ENCODE measurements around the gene ROMO1. TPM values are rescaled to one million over a fixed set of nuclear protein-coding genes. Genes with fewer than 3 reads are reported as not detected.

The ROMO1 gene
- total and polyA plus RNA-seq, 2 of the 8 experiments (the other 6 are each of a cell fraction or from before 2014, with no cell fraction given), result 164 to 702 TPM

- Histone ChIP-seq H3K4me3 (ENCODE audit: extremely low read depth in 1 of 4, insufficient read depth in 2 of 4, low read depth in 3 of 4, low read length in 4 of 4) (no peak overlapping the region), H3K4me1 (replicated peaks in 1 of 4; ENCODE audit: control insufficient read depth in 3 of 4, insufficient read depth in 4 of 4, low read length in 3 of 4) (peaks cover 0 to 2% (median under 1%) of the 10 kb centered on the region in 4 experiments; a peak in 3 of 7 replicates), H3K23me2 (ENCODE audit: low read depth, low read length) (peaks cover 13% of the 10 kb centered on the region), H2BK20ac (ENCODE audit: low read length) (no peak overlapping the region), H2AK5ac (ENCODE audit: low read depth, low read length) (no peak overlapping the region), H3K9me3 (ENCODE audit: insufficient read depth in 2 of 2, low read depth in 1 of 2, low read length in 1 of 2) (no peaks in the 10 kb centered on the region), H3K36me3 (ENCODE audit: control insufficient read depth in 2 of 4, insufficient read depth in 4 of 4, low read length in 3 of 4) (peaks cover 0 to 7% (median 0%) of the 10 kb centered on the region in 4 experiments; a peak in 2 of 8 replicates), H3K4ac (replicated peaks; ENCODE audit: insufficient read length, low read depth, low read length) (no peak overlapping the region), H3K14ac (ENCODE audit: insufficient read length) (no peak overlapping the region), H3K27me3 (replicated peaks in 1 of 4; ENCODE audit: control insufficient read depth in 3 of 4, extremely low read depth in 1 of 4, insufficient read depth in 3 of 4, low read length in 3 of 4) (no peaks in the 10 kb centered on the region), H2BK120ac (replicated peaks; ENCODE audit: low read depth, low read length) (no peak overlapping the region), H4K5ac (ENCODE audit: insufficient read length, low read depth, low read length) (no peak overlapping the region), H2AFZ (ENCODE audit: low read length) (no peak overlapping the region), H3K23ac (ENCODE audit: insufficient read length) (no peak overlapping the region), H3K79me1 (ENCODE audit: low read depth, low read length) (no peaks in the 10 kb centered on the region), H4K91ac (replicated peaks; ENCODE audit: insufficient read length, low read length) (no peak overlapping the region), H3K9ac (replicated peaks in 1 of 4; ENCODE audit: extremely low read depth in 1 of 4, low read depth in 3 of 4, low read length in 3 of 4) (no peak overlapping the region), H4K20me1 (replicated peaks in 1 of 2; ENCODE audit: control insufficient read depth in 1 of 2, insufficient read depth in 2 of 2, low read length in 2 of 2) (no peaks in the 10 kb centered on the region), H4K8ac (ENCODE audit: extremely low read depth, insufficient read depth, low read length) (no peak overlapping the region), H2BK15ac (ENCODE audit: low read length) (no peak overlapping the region), H3K56ac (replicated peaks; ENCODE audit: insufficient read length, low read depth, low read length) (no peak overlapping the region), H2BK12ac (ENCODE audit: low read depth, low read length) (no peak overlapping the region), H3K18ac (ENCODE audit: extremely low read depth, low read length) (no peak overlapping the region), H3K4me2 (ENCODE audit: insufficient read depth in 1 of 2, low read depth in 2 of 2, low read length in 2 of 2) (no peak overlapping the region), H3K79me2 (ENCODE audit: control insufficient read depth in 1 of 2, insufficient read depth in 2 of 2, low read length in 2 of 2) (peaks cover 0 to 6% of the 10 kb centered on the region in 2 experiments; a peak in 2 of 4 replicates), H3K27ac (ENCODE audit: low read depth, low read length) (no peak overlapping the region), H2BK5ac (ENCODE audit: low read depth, low read length) (no peak overlapping the region)
- CTCF ChIA-PET (ENCODE audit: partially characterized antibody), result no interaction called here
- POLR2A ChIA-PET (ENCODE audit: partially characterized antibody), result no interaction called here
- TF ChIP-seq MAX (IDR thresholded peaks at IDR 0.05), result no peak
- DNase-seq (ENCODE audit: low read depth in 1 of 2, low spot score in 2 of 2) (no peak), FAIRE-seq (no peak)
- WGBS, 2 experiments (ENCODE audit: extremely low coverage in 1 of 2, insufficient coverage in 1 of 2, insufficient read length in 1 of 2, insufficient replicate concordance in 2 of 2, low coverage in 1 of 2, low lambda C conversion rate in 2 of 2, missing lambda C conversion rate in 1 of 2), result 91% methylated on average over 2 of the region's 2 CpGs; no CpG with 5 or more reads in 1 of the 2 experiments
Observed at GRCh38 chr20:35695245-35695749, 3.9 kb upstream of the ROMO1 start.
